ENCODE results near the gene TJP2.

GRCh38 chr9:69253057-69253456 is 79.0 kb downstream of the TJP2 start:
- TF ChIP-seq POLR2A (IDR thresholded peaks at IDR 0.05; ENCODE audit: low read length) (no peak), GATA1 (IDR thresholded peaks at IDR 0.05; ENCODE audit: low read depth, low read length) (no peak)
